Measurements from ENCODE around the gene SMOC2.
A peak's percentile ranks its signal among the peaks of the same experiment; 100 is the strongest.
"Not testable (repeated sequence)": the region's sequence is repeated elsewhere in the genome, so short reads cannot be mapped to it uniquely, and the experiment has no call there.

SMOC2 gene

GRCh38 chr6:168676552-168677322, 235.8 kb downstream of the SMOC2 start:
- no peak for DNase-seq

DNA sequence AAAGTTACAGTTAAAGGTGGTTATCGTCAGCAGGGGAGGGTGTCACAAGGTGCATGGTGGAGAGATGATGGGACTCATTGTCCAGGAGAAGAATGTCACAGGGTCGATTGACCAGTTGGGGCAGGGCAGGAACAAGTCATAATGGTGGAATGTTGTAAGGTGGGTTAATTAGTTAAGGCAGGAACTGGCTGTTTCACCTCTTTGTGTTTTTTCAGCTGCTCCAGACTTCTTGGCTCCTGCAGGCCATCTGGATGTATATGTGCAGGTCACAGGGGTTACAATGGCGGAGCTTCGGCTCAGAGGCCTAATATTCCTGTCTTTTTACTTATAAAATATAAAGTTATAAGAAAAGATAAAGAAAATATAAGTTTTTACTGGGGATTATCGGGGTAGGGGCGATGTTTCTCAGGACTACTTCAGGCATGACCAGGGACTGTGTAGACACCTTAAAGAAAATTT, 236.4 kb downstream of the SMOC2 start:
- not testable (repeated sequence) for DNase-seq

GRCh38 chr6:168678077-168678476, 237.1 kb downstream of the SMOC2 start:
- no peak for DNase-seq

GRCh38 chr6:168678588-168678987, 237.6 kb downstream of the SMOC2 start:
- DNase-seq, result no peak

GRCh38 chr6:168681748-168682147, 240.8 kb downstream of the SMOC2 start:
- DNase-seq, result no peak

DNA sequence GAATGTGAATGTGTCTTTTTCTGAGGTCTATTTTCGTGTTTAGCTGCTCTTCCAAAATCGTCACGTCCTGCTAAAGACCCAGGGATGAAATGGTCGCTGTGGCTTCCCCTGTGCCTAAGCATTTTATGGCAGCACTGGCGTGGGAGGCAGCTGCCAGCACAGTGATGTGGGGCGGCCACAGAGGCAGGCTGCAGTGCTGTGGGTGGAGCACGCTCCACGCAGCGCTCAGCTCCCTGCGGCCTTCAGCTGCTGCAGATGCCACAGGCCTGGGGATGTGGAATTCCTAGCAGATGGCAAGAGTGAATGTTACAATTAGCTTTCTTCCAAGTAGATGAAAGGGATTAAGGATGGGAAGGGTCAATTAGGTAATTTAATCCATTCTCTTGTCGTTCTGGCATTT, 242.6 kb downstream of the SMOC2 start:
- DNase-seq, result peak in 10 of 51 donors; percentile 4 to 36 (median 16)

DNA sequence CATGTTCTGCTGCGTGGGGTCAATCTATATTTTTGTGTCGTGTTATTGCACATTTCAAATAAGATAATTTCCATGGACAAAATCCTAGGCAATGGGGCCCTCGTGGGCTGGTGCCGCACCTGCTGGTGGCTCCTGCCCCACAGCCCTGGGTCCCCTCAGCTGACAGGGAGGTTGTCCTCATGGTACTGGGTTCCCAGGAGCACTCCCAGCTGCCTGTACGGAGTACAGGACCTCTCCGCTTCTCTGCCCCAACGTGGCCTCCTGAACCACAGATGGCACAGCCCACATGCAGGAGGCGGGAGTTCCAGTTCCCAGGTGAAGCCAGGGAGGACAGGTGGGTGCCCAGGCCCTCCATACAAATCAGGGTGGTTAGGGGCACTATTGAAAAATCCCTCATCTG, 243.5 kb downstream of the SMOC2 start:
- no peak for DNase-seq

- no peak for DNase-seq
Observed at GRCh38 chr6:168684906-168685305, 243.9 kb downstream of the SMOC2 start.

- peak in 1 of 51 donors; percentile 74 for DNase-seq
Observed at GRCh38 chr6:168686029-168686738, 245.2 kb downstream of the SMOC2 start.

DNA sequence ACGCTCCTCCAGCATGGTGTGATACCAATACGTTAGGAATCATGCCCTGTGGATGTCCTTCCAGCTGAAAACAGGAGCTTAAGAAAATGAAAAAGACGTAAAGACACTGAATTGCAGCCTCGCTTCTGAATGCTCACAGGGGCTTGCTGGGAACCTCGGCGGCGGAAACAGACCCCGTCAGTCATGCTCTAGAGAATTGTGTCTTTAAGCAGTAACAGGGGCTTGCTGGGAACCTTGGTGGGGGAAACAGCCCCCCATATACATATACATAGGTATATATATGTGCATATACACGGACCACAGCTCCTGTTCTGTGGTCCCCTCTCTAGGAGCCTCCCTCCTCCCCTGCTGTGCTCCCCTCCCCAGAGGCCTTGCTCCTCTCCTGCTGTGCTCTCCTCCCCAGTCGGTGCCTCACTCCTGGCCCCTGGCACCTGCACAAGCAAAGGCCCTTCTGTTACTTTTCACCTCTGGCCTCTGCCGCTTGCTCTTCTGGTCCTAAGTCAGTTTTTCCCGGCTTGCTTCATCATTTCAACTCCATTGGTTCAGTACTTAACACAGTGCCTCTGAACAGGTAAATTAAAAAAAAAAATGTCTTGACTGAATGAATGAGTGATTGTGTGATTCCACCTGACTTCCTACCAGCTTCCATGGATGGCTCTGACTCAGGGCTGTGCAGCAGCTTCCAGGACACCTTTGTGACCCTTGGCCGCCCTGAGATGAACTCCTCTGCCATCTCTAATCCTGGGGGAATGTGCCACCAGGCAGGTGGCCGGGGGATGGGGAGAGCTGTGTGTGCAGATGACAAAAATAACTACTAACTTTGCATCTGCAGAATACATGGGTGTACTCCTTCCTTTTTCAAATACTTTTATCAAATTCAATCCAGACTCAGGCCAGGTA, 246.1 kb downstream of the SMOC2 start:
- DNase-seq, result no peak

- no peak for DNase-seq
Observed at GRCh38 chr6:168690271-168690670, 249.3 kb downstream of the SMOC2 start.

GRCh38 chr6:168691774-168692173, 250.8 kb downstream of the SMOC2 start:
- DNase-seq, result no peak

GRCh38 chr6:168692193-168692914, 251.4 kb downstream of the SMOC2 start:
- no peak for DNase-seq

GRCh38 chr6:168692915-168693257, 251.9 kb downstream of the SMOC2 start:
- DNase-seq, result not testable (repeated sequence)

- not testable (repeated sequence) for DNase-seq
Observed at GRCh38 chr6:168694797-168695196, 253.8 kb downstream of the SMOC2 start.

- no peak for DNase-seq
Observed at GRCh38 chr6:168695701-168696100, 254.7 kb downstream of the SMOC2 start.

DNA sequence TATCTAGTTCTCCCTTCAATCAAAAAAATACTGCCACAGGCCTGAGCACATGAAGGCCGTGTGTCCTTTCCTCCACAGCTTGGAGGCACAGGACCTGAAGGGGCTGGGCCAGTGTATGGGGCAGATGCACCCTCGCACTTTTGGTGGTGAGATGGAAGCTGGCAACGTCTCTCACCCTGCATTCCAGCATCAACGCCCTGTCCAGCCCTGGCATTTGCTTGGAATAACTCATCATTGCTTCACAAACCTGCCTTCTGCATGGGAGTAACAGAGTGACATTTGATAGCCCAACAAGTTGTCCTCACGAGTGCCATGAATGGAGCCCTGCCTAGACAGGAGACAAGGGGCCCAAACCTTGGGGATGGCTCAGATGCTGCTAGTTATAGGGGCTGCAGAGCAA, 257.9 kb downstream of the SMOC2 start:
- no peak for DNase-seq

DNA sequence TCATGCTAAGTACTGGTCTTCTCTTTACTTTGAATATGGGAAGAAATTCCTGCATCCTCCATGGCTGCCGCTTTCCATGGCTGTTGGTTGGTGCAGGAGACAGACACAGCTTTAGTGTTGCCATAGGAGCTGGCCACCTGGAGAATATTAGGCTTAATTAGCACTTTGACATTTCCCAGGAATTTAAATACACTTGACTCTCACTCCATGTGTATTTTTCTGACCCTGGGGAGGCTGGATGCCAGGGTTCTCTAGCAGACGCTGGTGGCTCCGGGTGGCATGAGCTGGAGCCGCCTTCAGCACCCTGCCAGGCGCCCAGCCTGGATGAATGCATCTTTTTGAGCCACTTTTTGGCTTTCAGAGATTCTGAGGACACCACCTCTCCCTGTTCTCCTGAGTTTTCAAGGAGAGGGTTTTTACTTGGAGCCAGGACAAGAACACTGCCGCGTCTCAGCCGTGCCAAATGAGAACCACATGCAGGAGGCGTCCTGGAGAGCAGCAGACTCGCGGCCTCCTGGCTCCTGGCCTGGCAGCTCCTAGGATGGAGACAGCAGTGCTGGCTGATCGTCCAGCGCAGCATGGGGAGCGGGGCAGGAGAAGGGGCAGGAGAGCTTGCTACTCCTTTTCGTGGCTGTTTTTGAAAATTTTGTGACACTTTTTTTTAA, 258.8 kb downstream of the SMOC2 start:
- peak in 40 of 51 donors; percentile 15 to 87 (median 54) for DNase-seq

GRCh38 chr6:168700880-168701279, 259.9 kb downstream of the SMOC2 start:
- DNase-seq, result no peak

DNA sequence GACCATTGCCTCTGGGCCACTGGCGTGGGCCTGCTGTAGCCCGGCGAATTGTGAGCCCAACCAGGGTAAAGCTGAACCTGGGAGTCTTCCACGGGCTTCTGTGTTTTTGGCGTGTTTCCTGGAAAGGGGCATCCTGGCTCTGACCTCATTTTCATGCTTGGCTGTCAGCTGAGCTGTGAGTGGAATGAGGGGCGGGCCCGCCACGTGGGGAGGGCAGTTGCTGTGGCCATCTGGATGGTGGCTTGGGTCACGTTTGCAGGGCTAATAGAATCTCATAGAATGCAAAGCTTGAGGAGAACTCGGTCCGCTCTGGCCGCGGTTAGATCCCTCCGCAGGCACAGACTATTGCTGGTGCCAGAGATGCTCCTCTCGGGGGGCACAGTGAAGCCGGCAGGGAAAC, 263.0 kb downstream of the SMOC2 start:
- DNase-seq, result peak in 16 of 51 donors; percentile 2 to 36 (median 12)

DNA sequence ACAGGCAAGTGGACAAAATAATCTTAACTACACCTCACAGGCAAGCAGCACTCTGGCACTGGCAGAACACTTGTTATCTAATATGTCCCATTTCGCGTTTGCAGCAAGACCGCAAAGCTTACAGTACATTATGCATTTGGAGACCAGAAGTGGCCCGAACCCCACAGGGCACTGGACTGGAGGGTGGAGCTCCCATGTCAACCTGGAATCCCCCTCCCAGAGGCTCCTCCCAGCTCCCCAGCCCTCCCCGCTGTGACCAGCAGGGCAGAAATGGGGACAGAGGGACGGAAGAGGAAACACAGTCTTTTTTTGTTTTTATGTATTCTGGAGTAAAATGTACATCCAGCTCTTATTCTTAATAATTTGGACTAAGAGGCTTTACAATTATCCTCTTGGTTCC, 263.7 kb downstream of the SMOC2 start:
- no peak for DNase-seq
